ENCODE data around the gene TMEM229B. TPM values are rescaled to one million over a fixed set of nuclear protein-coding genes. Genes with fewer than 3 reads are reported as not detected.

The TMEM229B gene
- total RNA-seq, 1 donor from 2014 or later = 1.3 TPM

- Histone ChIP-seq H3K27ac (ENCODE audit: low read depth, low read length) (no peak overlapping the region), H3K36me3 (ENCODE audit: insufficient read depth, low read length) (no peaks in the 10 kb centered on the region), H3K79me2 (ENCODE audit: insufficient read depth, low read length) (no peaks in the 10 kb centered on the region), H2AFZ (ENCODE audit: low read depth, low read length) (no peak overlapping the region), H3K9ac (ENCODE audit: low read length) (no peak overlapping the region), H3K4me1 (ENCODE audit: insufficient read depth, low read length) (no peaks in the 10 kb centered on the region), H3K9me3 (ENCODE audit: insufficient read depth, low read depth, low read length) (no peaks in the 10 kb centered on the region), H3K4me2 (ENCODE audit: low read length) (no peak overlapping the region), H3K4me3 (ENCODE audit: insufficient read depth, low read depth, low read length) (no peak overlapping the region), H4K20me1 (ENCODE audit: insufficient read depth, low read length) (no peaks in the 10 kb centered on the region), H3K27me3 (ENCODE audit: insufficient read depth, low read length) (peaks cover 27% of the 10 kb centered on the region)
- DNase-seq (ENCODE audit: low read depth) = no peak
- FAIRE-seq = no peak
- peaks cover 13% of the 10 kb centered on the region for H3K4me1 Mint-ChIP-seq (ENCODE audit: low read depth, unreplicated experiment)
- no peak overlapping the region for H3K4me3 Mint-ChIP-seq (ENCODE audit: unreplicated experiment)
- no peak for TF ChIP-seq EZH2 (IDR thresholded peaks at IDR 0.05; ENCODE audit: insufficient read depth, low read length)
- TF ChIP-seq CTCF (IDR thresholded peaks at IDR 0.05; ENCODE audit: insufficient read depth, low read depth, low read length) = no peak
- H3K9me3 Mint-ChIP-seq (ENCODE audit: unreplicated experiment) = no peaks in the 10 kb centered on the region
- no peak overlapping the region for H3K27ac Mint-ChIP-seq (ENCODE audit: unreplicated experiment)
- H3K27me3 Mint-ChIP-seq (ENCODE audit: low read depth, unreplicated experiment) = peaks cover 28% of the 10 kb centered on the region
- no peaks in the 10 kb centered on the region for H3K36me3 Mint-ChIP-seq (ENCODE audit: low read depth, unreplicated experiment)
Measured at GRCh38 chr14:67512463-67513310, 24.2 kb upstream of the TMEM229B start.

- FAIRE-seq = no peak
Measured at GRCh38 chr14:67510836-67511235, 22.3 kb upstream of the TMEM229B start.

More at GRCh38 chr14:67510836-67511235, 22.3 kb upstream of the TMEM229B start:
- Histone ChIP-seq H3K9ac (ENCODE audit: low read length) (no peak overlapping the region), H3K27ac (ENCODE audit: low read depth, low read length) (no peak overlapping the region), H3K4me1 (ENCODE audit: insufficient read depth, low read length) (no peaks in the 10 kb centered on the region), H3K9me3 (ENCODE audit: insufficient read depth, low read depth, low read length) (no peaks in the 10 kb centered on the region), H3K36me3 (ENCODE audit: insufficient read depth, low read length) (no peaks in the 10 kb centered on the region), H3K4me3 (ENCODE audit: insufficient read depth, low read depth, low read length) (no peak overlapping the region), H3K4me2 (ENCODE audit: low read length) (no peak overlapping the region), H3K79me2 (ENCODE audit: insufficient read depth, low read length) (no peaks in the 10 kb centered on the region), H2AFZ (ENCODE audit: low read depth, low read length) (no peak overlapping the region), H4K20me1 (ENCODE audit: insufficient read depth, low read length) (no peaks in the 10 kb centered on the region), H3K27me3 (ENCODE audit: insufficient read depth, low read length) (peaks cover 11% of the 10 kb centered on the region)
- DNase-seq (ENCODE audit: low read depth) = no peak
- Mint-ChIP-seq H3K27me3 (ENCODE audit: low read depth, unreplicated experiment) (peaks cover 9% of the 10 kb centered on the region), H3K36me3 (ENCODE audit: low read depth, unreplicated experiment) (no peaks in the 10 kb centered on the region), H3K27ac (ENCODE audit: unreplicated experiment) (no peak overlapping the region), H3K4me3 (ENCODE audit: unreplicated experiment) (no peak overlapping the region), H3K4me1 (ENCODE audit: low read depth, unreplicated experiment) (peaks cover 13% of the 10 kb centered on the region), H3K9me3 (ENCODE audit: unreplicated experiment) (no peaks in the 10 kb centered on the region)
- TF ChIP-seq EZH2 (IDR thresholded peaks at IDR 0.05; ENCODE audit: insufficient read depth, low read length) (no peak), CTCF (IDR thresholded peaks at IDR 0.05; ENCODE audit: insufficient read depth, low read depth, low read length) (no peak)
